ENCODE results near the gene DNAAF1. TPM values are rescaled to one million over a fixed set of nuclear protein-coding genes. Genes with fewer than 3 reads are reported as not detected.

Gene DNAAF1
- total and polyA plus RNA-seq, 8 donors: 0.28 to 8.7 (median 0.50) TPM

DNA sequence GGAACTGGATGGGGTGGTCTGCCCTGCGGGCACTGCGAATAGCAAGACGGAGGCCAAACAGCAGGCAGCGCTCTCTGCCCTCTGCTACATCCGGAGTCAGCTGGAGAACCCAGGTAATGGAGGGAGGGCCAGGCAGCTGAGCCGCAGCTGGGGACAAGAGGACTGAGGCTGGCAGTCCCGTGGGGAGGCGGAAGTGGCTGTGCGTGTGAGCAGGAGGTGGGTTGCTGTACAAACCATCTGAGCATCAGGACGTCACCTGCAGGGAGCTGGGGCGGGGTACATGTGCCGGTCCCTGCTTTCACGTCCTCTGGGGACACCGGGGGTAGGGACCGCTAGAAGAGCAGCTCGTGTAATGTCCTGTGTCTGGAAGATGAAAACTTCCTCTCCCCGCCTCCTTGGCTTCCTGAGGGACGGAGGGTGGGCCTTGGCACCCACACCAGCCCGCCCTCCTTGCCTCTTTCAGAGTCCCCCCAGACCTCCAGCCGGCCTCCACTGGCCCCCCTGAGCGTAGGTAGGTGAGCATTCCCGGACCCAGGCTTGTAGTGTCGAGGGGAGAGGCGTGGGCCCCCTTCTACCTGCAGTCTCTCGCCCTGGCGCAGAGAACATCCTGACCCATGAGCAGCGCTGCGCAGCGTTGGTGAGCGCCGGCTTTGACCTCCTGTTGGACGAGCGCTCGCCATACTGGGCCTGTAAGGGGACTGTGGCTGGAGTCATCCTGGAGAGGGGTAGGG is 49.5 kb downstream of the DNAAF1 start:
- no peaks in the 10 kb centered on the region for H3K4me1 ChIP-seq

DNA sequence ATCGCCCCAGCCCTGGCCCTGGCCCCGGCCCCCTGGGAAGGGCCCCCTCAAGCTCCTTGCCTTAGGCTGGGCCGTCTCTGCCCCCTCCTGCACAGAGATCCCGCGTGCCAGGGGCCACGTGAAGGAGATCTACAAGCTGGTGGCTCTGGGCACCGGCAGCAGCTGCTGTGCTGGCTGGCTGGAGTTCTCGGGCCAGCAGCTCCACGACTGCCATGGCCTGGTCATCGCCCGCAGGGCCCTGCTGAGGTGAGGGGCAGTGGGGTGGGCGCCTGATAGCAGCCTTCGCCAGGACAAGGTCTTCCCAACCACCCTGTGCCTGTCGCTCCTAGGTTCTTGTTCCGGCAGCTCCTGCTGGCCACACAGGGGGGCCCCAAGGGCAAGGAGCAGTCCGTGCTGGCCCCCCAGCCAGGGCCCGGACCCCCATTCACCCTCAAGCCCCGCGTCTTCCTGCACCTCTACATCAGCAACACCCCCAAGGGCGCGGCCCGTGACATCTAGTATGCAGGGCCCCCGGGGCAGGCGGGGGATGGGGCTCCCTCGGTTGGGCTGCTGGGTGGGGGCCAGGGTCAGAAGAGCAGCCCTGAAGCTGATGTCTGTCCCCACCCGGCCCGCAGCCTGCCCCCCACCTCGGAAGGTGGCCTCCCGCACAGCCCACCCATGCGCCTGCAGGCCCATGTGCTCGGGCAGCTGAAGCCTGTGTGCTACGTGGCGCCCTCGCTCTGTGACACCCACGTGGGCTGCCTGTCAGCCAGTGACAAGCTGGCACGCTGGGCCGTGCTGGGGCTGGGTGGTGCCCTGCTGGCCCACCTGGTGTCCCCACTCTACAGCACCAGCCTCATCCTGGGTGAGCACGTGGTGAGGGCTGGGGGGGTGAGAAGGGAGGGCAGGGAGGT is 50.3 kb downstream of the DNAAF1 start:
- H3K4me3 ChIP-seq: no peak overlapping the region
- WGBS, 2 donors: 69 to 75% methylated on average over 34 to 38 of the region's 38 CpGs
- intact Hi-C loops (cut with DNase I): no loop called here
- no peaks in the 10 kb centered on the region for H3K9me3 ChIP-seq
- TF ChIP-seq, protein P1, sequence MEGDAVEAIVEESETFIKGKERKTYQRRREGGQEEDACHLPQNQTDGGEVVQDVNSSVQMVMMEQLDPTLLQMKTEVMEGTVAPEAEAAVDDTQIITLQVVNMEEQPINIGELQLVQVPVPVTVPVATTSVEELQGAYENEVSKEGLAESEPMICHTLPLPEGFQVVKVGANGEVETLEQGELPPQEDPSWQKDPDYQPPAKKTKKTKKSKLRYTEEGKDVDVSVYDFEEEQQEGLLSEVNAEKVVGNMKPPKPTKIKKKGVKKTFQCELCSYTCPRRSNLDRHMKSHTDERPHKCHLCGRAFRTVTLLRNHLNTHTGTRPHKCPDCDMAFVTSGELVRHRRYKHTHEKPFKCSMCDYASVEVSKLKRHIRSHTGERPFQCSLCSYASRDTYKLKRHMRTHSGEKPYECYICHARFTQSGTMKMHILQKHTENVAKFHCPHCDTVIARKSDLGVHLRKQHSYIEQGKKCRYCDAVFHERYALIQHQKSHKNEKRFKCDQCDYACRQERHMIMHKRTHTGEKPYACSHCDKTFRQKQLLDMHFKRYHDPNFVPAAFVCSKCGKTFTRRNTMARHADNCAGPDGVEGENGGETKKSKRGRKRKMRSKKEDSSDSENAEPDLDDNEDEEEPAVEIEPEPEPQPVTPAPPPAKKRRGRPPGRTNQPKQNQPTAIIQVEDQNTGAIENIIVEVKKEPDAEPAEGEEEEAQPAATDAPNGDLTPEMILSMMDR (IDR thresholded peaks at IDR 0.05): no peak
- H3K4me1 ChIP-seq: no peaks in the 10 kb centered on the region
- ATAC-seq (no peak), DNase-seq (peak in 1 of 6 donors; percentile 72), FAIRE-seq (no peak)
- H3K36me3 ChIP-seq: no peaks in the 10 kb centered on the region
- no peaks in the 10 kb centered on the region for H3K27me3 ChIP-seq
- no peak overlapping the region for H3K27ac ChIP-seq

More for the DNA sequence above, 49.5 kb downstream of the DNAAF1 start:
- H3K4me3 ChIP-seq: no peak overlapping the region
- ATAC-seq: no peak
- H3K9me3 ChIP-seq: no peaks in the 10 kb centered on the region
- DNase-seq: peak in 1 of 6 donors; percentile 47
- WGBS, 2 donors: 66 to 71% methylated on average over 31 to 34 of the region's 34 CpGs
- H3K36me3 ChIP-seq: no peaks in the 10 kb centered on the region
- TF ChIP-seq, protein P1 (IDR thresholded peaks at IDR 0.05): no peak
- no peaks in the 10 kb centered on the region for H3K27me3 ChIP-seq
- no peak for FAIRE-seq
- no peak overlapping the region for H3K27ac ChIP-seq
- intact Hi-C loops (cut with DNase I): no loop called here

DNA sequence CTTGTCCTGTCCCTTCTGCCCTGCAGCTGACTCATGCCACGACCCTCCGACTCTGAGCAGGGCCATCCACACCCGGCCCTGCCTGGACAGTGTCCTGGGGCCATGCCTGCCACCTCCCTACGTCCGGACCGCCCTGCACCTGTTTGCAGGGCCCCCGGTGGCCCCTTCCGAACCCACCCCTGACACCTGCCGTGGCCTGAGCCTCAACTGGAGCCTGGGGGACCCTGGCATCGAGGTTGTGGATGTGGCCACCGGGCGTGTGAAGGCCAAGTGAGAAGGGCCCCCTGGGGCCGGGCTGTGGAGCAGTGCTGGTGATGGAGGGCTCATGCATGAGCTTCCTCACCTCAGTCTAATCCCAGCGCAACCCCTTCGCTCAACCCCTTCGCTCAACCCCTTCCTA is 51.0 kb downstream of the DNAAF1 start:
- no peak for ATAC-seq
- 78 to 91% methylated on average over 15 to 16 of the region's 16 CpGs for WGBS, 2 donors
- DNase-seq: no peak
- Histone ChIP-seq H3K36me3 (no peaks in the 10 kb centered on the region), H3K9me3 (no peaks in the 10 kb centered on the region), H3K27me3 (no peaks in the 10 kb centered on the region), H3K4me3 (no peak overlapping the region), H3K27ac (no peak overlapping the region), H3K4me1 (no peaks in the 10 kb centered on the region)
- intact Hi-C loops (cut with DNase I): no loop called here
- no peak for FAIRE-seq
- TF ChIP-seq, protein P1 (IDR thresholded peaks at IDR 0.05): no peak

DNA sequence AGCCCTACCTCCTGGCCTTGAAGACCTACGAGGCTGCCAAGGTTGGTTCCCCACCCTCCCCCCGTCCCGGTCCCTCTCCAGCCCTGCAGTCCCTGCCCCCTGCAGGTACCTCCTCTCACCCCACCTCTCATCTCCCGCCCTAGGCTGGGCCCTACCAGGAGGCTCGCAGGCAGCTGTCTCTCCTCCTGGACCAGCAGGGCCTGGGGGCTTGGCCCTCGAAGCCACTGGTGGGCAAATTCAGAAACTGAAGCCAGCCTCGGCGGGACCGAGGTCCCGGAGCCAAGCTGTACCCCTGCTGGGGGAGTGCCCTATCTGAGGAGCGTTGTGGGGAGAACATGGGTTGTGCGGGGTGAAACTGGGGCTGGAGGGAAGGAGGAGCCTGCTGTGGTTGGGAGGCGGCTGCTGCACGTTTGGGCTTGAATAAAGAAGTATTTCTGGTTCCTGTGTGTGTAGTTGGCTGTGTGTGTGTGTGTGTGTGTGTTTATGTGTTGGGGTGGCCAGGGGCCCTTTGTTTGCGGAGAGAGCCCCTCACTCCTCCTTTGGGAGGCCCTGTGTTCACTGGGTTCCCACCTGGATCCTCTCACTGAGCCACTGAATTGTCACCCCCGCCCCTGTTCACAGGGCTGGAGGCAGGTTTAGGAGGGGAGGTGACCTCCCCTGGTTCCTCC is 51.8 kb downstream of the DNAAF1 start:
- FAIRE-seq: no peak
- no peak overlapping the region for H3K4me3 ChIP-seq
- TF ChIP-seq, protein P1 (IDR thresholded peaks at IDR 0.05): no peak
- no peaks in the 10 kb centered on the region for H3K4me1 ChIP-seq
- ATAC-seq: no peak
- 43 to 63% methylated on average over 15 to 16 of the region's 16 CpGs for WGBS, 2 donors
- H3K27me3 ChIP-seq: no peaks in the 10 kb centered on the region
- intact Hi-C loops (cut with DNase I): no loop called here
- no peaks in the 10 kb centered on the region for H3K36me3 ChIP-seq
- no peak overlapping the region for H3K27ac ChIP-seq
- H3K9me3 ChIP-seq: no peaks in the 10 kb centered on the region
- DNase-seq: no peak

Data from pancreas (tissue), 10 donors.